SH-SY5Y (cell line): Measurements from ENCODE around the gene SGCD.

Experiments
- GATA2 ChIP-seq: IDR thresholded peaks from 2 replicates; pipeline ENCODE4 v1.6.1; 2011; ENCODE audit warnings: mild to moderate bottlenecking, low read depth, low read length
- GATA3 ChIP-seq: IDR thresholded peaks from 2 replicates; pipeline ENCODE4 v1.6.1; 2011; ENCODE audit warnings: low read depth, mild to moderate bottlenecking, low read length, moderate library complexity

The SGCD gene

DNA sequence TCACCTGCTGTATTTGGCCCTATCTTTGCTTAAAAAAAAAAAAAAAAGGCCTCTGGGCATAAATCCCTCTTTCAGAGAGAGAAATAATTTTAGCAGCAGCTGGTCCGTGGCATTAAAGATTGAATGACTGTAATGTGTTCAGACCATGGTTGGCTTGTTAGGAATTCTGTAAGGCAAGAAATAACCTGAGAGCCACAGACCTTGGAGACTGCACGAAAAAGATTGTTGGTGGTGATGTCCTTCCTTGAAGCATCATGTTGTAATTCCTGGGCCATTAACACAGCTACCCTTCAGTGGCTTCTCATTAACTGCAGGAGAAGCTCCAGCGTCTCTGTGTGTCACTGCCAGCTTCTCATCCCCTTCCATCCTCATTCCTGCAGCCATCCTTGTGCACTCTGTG, 79.0 kb downstream of the SGCD start:
- TF ChIP-seq GATA3 = no peak
- no peak for TF ChIP-seq GATA2

DNA sequence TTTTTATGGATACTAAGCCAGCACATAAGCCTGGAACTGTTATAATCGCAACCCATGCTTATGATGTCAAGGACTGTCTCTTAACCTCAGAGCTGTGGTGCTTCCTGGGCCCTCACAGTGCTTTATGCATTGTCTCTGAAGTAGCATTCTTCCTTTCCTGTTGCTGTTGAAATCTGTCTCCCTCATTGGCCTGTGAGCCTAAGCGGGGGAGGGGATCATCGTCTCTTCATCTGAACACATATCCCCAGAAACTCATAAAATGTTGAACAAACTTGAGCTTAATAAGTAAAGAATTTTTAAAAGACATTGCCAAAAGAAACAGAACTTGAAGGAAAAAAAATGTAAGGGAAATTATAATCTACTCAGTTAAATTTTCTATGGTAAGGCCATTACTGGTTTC, 80.3 kb downstream of the SGCD start:
- no peak for TF ChIP-seq GATA2
- no peak for TF ChIP-seq GATA3

DNA sequence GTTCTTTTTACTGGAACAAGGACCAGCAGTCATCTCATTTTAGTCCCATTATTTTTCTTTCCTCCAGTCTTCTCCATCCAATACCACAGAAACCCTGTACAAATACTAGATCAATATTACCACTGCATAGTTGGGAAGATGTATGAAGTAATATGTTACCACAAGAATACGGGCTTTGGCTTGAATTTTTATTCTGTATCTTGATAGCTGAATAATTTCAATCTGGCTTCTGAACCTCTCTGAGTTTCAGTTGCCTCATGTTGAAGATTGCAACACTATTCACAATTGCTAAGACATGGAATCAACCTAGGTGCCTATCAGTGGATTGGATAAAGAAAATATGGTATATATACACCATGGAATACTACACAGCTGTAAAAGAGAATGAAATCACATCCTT, 82.9 kb downstream of the SGCD start:
- TF ChIP-seq GATA2 = no peak
- TF ChIP-seq GATA3 = no peak

DNA sequence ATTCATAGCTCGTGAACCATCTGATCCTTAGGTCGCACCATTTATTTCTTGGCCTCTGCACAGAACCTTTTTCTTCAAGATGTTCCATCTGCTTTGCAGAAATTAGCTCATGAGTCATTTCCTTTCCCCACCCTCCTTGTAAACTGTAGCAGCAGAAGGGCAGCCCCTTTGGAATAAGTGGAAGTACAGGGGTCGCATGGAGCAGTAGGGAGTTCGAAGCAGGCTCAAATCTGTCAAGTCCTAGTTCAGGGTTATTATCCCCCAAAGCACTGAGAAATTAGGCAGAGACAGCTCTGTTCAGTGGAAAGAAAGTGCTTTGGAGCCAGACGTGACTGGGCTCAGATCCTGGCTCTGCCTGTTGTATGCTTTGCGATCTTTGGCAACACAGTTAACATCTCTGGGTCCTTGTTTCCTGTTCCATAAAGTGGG, 84.2 kb downstream of the SGCD start:
- TF ChIP-seq GATA3 (no peak), GATA2 (no peak)

DNA sequence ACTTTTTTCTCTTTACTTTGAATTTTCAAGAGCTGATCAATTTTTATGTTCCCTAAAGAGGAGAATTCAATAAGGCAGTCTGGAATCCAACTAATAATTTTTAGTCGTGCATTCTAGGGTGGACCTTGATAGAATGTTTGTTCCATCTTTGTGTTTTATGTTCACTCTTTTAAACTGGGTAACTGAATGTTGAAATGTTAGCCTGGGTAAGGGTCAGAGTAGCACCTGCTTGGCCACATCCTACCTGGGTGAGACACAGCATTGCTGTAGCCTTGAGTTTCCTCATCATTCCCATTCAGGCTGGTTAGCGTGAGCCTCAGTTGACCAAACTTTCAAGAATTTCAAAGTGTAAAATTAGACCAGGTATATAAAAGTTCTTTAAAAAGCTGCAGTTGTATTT, 85.0 kb downstream of the SGCD start:
- no peak for TF ChIP-seq GATA2
- no peak for TF ChIP-seq GATA3

DNA sequence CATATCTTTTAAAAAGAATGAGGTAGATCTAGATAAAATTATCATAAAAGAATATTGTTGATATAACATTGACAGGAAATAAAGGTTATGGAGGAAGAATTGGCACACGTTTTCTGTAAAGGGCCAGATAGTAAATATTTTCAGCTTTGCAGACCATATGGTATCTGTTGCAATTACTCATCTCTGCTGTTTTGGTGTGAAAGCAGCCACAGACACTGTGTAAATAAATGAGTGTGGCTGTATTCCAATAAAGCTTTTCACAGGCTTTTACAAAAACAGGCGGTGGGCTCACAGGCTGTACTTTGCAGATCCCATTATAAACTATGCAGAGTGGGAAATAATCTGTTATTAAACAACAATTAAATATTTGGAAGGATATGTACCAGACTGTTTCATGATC, 87.4 kb downstream of the SGCD start:
- no peak for TF ChIP-seq GATA2
- no peak for TF ChIP-seq GATA3

DNA sequence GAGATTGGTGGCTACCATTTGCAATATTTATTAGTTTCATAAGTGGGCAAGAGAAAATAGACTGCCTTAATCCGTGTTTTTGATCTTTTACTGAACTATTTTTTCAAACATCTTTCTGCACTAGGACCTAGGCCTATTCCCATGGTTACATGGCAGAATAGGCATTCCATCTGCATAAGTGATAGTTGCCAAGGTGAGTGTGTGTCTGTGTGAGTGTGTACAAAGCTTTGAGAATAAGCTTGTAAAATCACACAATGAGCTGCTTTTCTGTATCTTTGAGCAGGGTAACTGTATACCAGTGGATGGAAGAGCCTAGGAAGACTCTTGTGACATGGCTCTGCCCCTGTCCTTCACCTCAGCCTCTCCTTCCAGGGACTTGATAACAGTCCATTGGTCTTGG, 92.7 kb downstream of the SGCD start:
- TF ChIP-seq GATA2 = no peak
- no peak for TF ChIP-seq GATA3

DNA sequence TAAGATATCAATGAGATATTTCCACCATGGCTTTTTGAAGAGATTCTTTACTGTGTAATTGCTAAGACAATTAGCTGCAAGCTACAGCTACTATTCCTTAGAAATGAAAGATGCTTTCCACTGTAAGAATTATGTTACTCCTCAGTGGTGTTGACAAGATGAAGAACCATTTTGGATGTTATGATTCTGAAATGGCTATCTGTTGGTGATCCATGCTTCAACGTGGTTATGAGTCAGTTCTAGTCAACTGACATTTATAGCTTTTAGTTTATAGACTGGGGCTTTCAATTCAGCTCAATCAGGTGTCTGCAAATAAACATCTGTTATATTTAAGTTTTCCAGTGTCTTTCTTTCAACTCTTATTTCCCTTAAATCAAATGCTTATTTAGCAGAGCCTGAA, 93.7 kb downstream of the SGCD start:
- TF ChIP-seq GATA3 (no peak), GATA2 (no peak)

DNA sequence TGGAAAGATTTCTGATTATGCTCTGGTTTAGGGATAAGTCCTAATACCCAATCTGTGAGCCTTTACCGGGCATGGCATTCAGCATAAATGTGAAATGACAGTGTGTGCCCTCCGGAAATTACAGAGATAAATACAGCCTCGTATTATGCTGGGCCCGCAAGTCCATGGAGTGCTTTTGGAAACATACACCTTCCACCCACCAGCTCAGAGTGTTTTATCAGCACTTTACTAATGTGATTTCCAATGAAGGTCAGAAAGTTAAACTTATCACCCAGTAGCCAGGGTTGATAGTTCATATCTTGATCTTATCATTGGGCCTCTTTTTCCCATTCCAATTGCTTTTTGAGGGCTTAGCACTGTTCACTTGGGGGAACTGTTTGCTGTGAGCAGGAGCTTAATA, 94.8 kb downstream of the SGCD start:
- TF ChIP-seq GATA2 = peak; percentile 78
- peak; percentile 64 for TF ChIP-seq GATA3

DNA sequence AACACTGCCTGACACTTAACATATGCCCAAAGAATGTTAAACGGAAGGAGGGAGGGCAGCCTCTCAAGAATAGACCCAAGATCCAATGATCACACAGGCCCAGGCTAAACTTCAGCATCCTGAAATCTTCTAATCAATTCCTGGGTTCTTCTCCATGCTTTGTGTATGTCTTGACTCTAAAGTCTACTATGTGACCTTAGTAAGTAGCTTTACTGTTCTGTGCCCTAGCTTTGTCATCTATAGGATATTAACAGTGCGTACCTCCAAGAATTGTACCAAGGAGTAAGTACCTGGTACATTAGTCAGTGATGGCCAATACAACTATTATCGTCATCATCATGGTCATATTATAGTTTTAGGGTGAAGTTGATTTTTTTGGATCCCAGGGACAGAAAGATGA, 96.6 kb downstream of the SGCD start:
- TF ChIP-seq GATA3 (no peak), GATA2 (no peak)

DNA sequence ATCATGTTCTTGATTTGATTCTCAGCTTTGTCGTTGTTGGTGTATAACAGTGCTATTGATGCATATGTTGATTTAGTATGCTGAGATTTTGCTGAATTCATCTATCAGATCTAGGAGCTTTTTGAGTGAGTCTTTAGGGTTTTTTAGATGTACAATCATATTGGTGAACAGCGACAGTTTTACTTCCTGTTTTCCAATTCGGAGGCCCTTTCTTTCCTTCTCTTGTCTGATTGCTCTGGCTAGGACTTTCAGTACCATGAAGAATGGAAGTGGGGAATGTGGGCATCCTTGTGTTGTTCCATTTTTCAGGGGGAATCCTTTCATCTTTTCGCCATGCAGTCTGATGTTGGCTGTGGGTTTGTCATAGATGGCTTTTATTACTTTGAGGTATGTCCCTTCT, 100.4 kb downstream of the SGCD start:
- no peak for TF ChIP-seq GATA3
- no peak for TF ChIP-seq GATA2

DNA sequence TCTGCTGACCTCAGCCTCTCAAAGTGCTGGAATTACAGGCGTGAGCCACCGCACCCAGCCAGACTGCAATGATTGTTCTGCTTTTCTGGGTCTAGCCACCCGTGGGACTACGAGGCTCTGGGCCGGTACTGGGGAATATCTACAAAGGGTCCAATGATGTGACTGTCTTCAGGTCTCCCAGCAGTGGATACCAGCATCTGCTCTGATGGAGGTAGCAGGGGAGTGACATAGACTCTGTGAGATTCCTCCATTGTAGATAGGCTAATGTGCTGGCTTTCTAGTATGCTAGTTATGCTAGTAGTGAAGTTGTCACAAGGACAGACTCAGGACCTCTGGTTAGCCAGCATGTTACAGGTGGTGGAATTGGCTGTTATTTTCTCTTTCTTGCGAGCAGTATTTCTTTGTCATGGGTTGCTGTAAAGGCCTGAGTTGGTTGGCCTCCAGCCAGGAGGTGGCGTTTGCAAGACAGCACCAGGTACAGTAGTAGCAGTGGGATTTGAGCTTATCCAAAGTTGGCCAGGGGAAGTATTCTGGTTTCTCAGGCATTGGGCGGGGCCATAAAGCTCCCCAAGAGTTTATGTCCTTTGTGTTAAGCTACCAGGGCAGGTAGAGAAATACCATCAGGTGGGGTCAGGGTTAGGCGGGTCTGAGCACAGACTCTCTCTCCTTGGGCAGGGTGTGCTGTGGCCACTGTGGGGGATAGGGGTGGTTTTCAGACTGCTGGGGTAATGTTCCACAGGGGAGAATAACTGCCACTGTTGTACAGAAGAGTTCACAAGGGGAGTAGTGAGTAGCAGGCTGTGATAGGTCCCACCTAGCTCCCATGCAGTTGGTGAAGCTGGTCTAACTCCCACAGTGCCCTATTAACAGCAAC, 105.2 kb downstream of the SGCD start:
- TF ChIP-seq GATA3 = no peak
- no peak for TF ChIP-seq GATA2

DNA sequence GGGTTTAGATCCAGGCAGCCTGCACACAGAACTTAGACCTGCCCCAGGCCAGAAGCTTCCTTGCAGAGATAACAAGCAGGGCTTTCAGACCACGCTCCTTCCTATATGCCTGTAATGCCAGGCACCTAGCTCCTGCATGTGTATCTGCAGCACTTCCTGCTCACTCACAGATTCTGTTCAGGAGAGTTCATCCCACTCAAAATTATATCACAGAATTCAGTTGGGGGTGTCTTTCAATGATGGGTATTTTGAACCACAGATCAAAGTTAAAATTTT, 105.8 kb downstream of the SGCD start:
- TF ChIP-seq GATA3 (no peak), GATA2 (no peak)

DNA sequence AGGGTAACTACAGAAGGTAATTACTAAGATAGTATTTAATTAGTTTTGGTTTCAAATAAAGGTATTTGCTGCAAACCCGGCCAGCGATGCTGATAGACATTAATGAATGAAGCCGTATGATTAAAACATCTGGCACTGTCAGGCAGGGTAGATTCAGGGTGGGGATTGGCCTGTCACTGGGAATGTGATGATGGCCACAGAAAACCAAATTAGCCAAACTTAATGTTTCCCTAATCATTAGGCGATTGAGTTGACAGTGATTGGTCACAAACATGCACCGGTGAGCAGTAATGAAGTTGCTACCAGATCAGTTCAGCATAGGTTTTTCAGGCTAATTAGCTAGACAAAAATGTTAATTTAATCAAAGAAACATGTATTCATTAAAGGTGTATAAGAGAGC, 107.5 kb downstream of the SGCD start:
- no peak for TF ChIP-seq GATA3
- no peak for TF ChIP-seq GATA2

DNA sequence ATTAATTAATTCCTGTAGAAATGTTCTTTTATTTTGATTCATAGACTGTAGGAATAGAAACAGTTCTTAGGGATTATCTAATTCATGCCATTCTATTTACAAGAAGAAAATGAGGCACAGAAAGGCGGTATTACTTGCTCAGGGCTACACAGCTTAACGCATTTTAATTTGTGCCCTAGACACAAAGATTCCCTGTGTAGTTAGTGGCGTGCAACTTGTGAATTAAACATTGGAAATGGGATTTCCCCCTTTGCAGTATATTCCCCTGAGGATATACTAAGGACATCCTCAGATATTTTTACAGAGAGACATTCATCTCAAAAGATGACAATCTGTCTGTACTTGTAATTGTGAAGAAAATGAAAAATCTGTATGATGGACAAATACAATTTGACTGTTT, 108.1 kb downstream of the SGCD start:
- TF ChIP-seq GATA3 = no peak

DNA sequence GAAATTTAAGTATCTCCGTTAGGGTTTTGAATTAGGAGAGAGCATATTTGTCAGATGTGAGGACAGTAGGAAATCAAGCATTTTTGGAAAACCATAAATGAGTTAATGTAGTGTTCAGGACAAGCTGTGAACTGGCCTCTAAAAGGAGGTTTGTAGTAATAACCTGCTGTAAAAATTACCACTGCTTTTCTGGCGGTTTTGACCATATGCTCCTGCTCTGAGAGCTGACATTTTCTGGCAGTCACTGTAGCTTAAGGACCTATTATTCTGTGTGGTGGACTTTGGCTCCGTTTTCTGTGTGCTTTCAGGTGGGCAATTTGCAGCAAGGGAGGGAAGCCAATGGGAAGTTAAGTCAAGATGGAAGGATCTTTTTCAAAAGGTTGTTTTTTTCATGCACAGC, 111.1 kb downstream of the SGCD start:
- TF ChIP-seq GATA2 (no peak), GATA3 (no peak)

DNA sequence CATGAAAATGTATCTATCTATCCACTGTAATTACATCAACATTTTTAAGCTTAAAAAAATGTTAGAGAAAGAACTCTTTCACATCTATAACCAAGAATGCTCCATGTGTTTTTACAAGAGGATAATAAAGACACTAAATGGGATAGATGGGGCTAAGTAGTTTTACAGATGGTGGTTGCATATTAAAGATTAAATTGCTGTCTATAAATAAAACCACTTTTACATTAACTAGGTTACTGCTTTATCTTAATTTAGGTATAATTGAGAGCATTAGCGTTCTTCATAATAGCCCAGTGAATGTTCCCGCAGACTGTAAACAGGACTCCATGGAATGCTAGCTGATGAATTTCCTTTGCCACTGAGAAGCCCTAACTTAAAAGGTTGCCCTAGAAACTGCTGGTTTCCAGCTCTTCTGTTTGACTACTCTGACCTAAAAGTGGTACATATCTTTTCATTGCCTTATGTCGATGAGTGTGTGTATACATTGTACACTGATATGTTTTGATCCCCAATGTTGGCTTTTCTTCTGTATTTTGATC, 117.9 kb downstream of the SGCD start:
- TF ChIP-seq GATA3 (no peak), GATA2 (no peak)
